Renal cortex interstitium (tissue), 11 donors: ENCODE data around the gene ADGRG1. TPM values are rescaled to one million over a fixed set of nuclear protein-coding genes. Genes with fewer than 3 reads are reported as not detected.

Source experiments
- DNase-seq, 11 donors: peaks; one replicate each; pipeline ENCODE4 v3.0.0-alpha.2; 2013; ENCODE audit warnings: low read depth in 9 of 11, low spot score in 4 of 11; ENCODE audit errors: extremely low read depth in 1 of 11
- polyA plus RNA-seq, 3 donors: library from polyadenylated mRNA; unstranded; fragments of 120-200 nt; gene quantifications; one replicate each; pipeline ENCODE4 v1.2.1, GENCODE V29; 2013; ENCODE audit not compliant: insufficient read length in 3 of 3

ADGRG1 gene
- polyA plus RNA-seq, 3 donors = 58.2 to 93.6 (median 59.3) TPM

GRCh38 chr16:57600952-57601580 lies 27.4 kb upstream of the ADGRG1 start:
- DNase-seq = no peak

GRCh38 chr16:57601801-57602478 lies 26.5 kb upstream of the ADGRG1 start:
- no peak for DNase-seq

- no peak for DNase-seq
These were observed 25.1 kb upstream of the ADGRG1 start for GRCh38 chr16:57603115-57604024.

GRCh38 chr16:57604177-57604576 lies 24.3 kb upstream of the ADGRG1 start:
- DNase-seq = no peak

GRCh38 chr16:57606147-57606846 lies 22.1 kb upstream of the ADGRG1 start:
- no peak for DNase-seq

GRCh38 chr16:57606847-57607501 lies 21.5 kb upstream of the ADGRG1 start:
- no peak for DNase-seq

GRCh38 chr16:57607676-57608461 lies 20.6 kb upstream of the ADGRG1 start:
- DNase-seq = no peak

- no peak for DNase-seq
These were observed 19.8 kb upstream of the ADGRG1 start for GRCh38 chr16:57608462-57609113.

GRCh38 chr16:57609541-57610401 lies 18.7 kb upstream of the ADGRG1 start:
- DNase-seq = no peak

- DNase-seq = no peak
These were observed 17.8 kb upstream of the ADGRG1 start for GRCh38 chr16:57610611-57611010.

- no peak for DNase-seq
These were observed 17.2 kb upstream of the ADGRG1 start for GRCh38 chr16:57611181-57611580.

GRCh38 chr16:57611706-57612105 lies 16.7 kb upstream of the ADGRG1 start:
- DNase-seq = no peak

GRCh38 chr16:57612494-57612893 lies 15.9 kb upstream of the ADGRG1 start:
- no peak for DNase-seq

- no peak for DNase-seq
These were observed 14.9 kb upstream of the ADGRG1 start for GRCh38 chr16:57613514-57613913.

- DNase-seq = no peak
These were observed 13.9 kb upstream of the ADGRG1 start for GRCh38 chr16:57614536-57614935.

GRCh38 chr16:57614944-57615343 lies 13.5 kb upstream of the ADGRG1 start:
- DNase-seq = no peak

GRCh38 chr16:57615813-57616212 lies 12.6 kb upstream of the ADGRG1 start:
- DNase-seq = no peak
